OCI-LY1 (cell line): Measurements from ENCODE around the gene PTGIR.

Experiments used
- H2AFZ ChIP-seq: fragments of 200-600 bp; sonication (generic), shearing (Covaris generic); 2 replicates; pipeline ENCODE4 v1.6.0; 2014; ENCODE audit warnings: antibody characterized with exemption, mild to moderate bottlenecking, low read length
- H3F3A ChIP-seq: fragments of 200-600 bp; sonication (generic), shearing (Covaris generic); 2 replicates; pipeline ENCODE4 v1.6.0; 2014; ENCODE audit warnings: mild to moderate bottlenecking, antibody characterized with exemption, low read length, moderate library complexity; ENCODE audit not compliant: insufficient read depth
- H3K27ac ChIP-seq: fragments of 200-600 bp; sonication (generic); 2 replicates; pipeline ENCODE4 v1.5.1; 2014; ENCODE audit warnings: low read length, mixed run types, mild to moderate bottlenecking, low read depth; ENCODE audit not compliant: poor library complexity, severe bottlenecking
- H3K27me3 ChIP-seq: fragments of 200-600 bp; sonication (generic); 2 replicates; pipeline ENCODE4 v1.6.0; 2014; ENCODE audit warnings: antibody characterized with exemption, mild to moderate bottlenecking, low read length, moderate library complexity; ENCODE audit not compliant: insufficient read depth
- H3K36me3 ChIP-seq: fragments of 200-600 bp; sonication (generic); 2 replicates; pipeline ENCODE4 v1.6.1; 2014; ENCODE audit warnings: mild to moderate bottlenecking, antibody characterized with exemption, low read length, moderate library complexity, mixed read lengths; ENCODE audit not compliant: insufficient read depth
- H3K4me1 ChIP-seq: fragments of 200-600 bp; sonication (generic); 2 replicates; pipeline ENCODE4 v1.5.1; 2014; ENCODE audit warnings: mild to moderate bottlenecking, low read length, moderate library complexity; ENCODE audit not compliant: insufficient read depth, severe bottlenecking
- H3K4me2 ChIP-seq: fragments of 200-600 bp; sonication (generic), shearing (Covaris generic); 2 replicates; pipeline ENCODE4 v1.6.1; 2014; ENCODE audit warnings: low read length
- H3K4me3 ChIP-seq: fragments of 200-600 bp; sonication (generic); 2 replicates; pipeline ENCODE4 v1.5.1; 2014; ENCODE audit warnings: low read length, low read depth, mild to moderate bottlenecking, mixed read lengths; ENCODE audit not compliant: poor library complexity, severe bottlenecking
- H3K79me2 ChIP-seq: fragments of 200-600 bp; shearing (Covaris generic); 2 replicates; pipeline ENCODE4 v1.6.1; 2016; ENCODE audit warnings: mixed run types, low read length, mixed read lengths; ENCODE audit not compliant: insufficient read depth
- H3K9ac ChIP-seq: fragments of 200-600 bp; sonication (generic), shearing (Covaris generic); 2 replicates; pipeline ENCODE4 v1.6.1; 2014; ENCODE audit warnings: mild to moderate bottlenecking, low read length, mixed read lengths
- H3K9me2 ChIP-seq: fragments of 200-600 bp; sonication (generic), shearing (Covaris generic); 2 replicates; pipeline ENCODE4 v1.6.1; 2014; ENCODE audit warnings: low read depth, mild to moderate bottlenecking, low read length, mixed read lengths
- H3K9me3 ChIP-seq: fragments of 200-600 bp; shearing (Covaris generic); 2 replicates; pipeline ENCODE4 v1.6.1; 2014; ENCODE audit warnings: low read length, mixed read lengths
- H4K20me1 ChIP-seq: fragments of 200-600 bp; sonication (generic), shearing (Covaris generic); 2 replicates; pipeline ENCODE4 v1.6.0; 2016; ENCODE audit warnings: mild to moderate bottlenecking, low read length; ENCODE audit not compliant: insufficient read depth
- EZH2 ChIP-seq: fragments of 200-600 bp; sonication (generic), shearing (Covaris generic); IDR thresholded peaks from 2 replicates; pipeline ENCODE4 v1.8.0; 2017; ENCODE audit warnings: borderline replicate concordance, mixed run types, mild to moderate bottlenecking, antibody characterized with exemption, low read length, moderate library complexity, mixed read lengths
- TF ChIP-seq, protein P1 (sequence below): fragments of 200-600 bp; sonication (generic), shearing (Covaris generic); IDR thresholded peaks from 2 replicates; pipeline ENCODE4 v1.5.1; 2017; ENCODE audit warnings: mild to moderate bottlenecking, antibody characterized with exemption, low read length, moderate library complexity, mixed read lengths

The PTGIR gene

GRCh38 chr19:46648961-46649960 lies 24.4 kb upstream of the PTGIR start:
- Histone ChIP-seq H3K27ac (no peak overlapping the region), H3K27me3 (no peaks in the 10 kb centered on the region; the same call in 1 of the 2 replicates), H3K9ac (no peak overlapping the region), H3F3A (no peaks in the 10 kb centered on the region), H3K79me2 (no peaks in the 10 kb centered on the region), H3K4me3 (no peak overlapping the region), H3K9me2 (no peaks in the 10 kb centered on the region), H3K36me3 (no peaks in the 10 kb centered on the region), H3K4me1 (peaks cover 3% of the 10 kb centered on the region), H3K9me3 (no peaks in the 10 kb centered on the region), H4K20me1 (no peaks in the 10 kb centered on the region), H3K4me2 (no peak overlapping the region), H2AFZ (no peak overlapping the region)
- no peak for TF ChIP-seq EZH2
- TF ChIP-seq, protein P1, sequence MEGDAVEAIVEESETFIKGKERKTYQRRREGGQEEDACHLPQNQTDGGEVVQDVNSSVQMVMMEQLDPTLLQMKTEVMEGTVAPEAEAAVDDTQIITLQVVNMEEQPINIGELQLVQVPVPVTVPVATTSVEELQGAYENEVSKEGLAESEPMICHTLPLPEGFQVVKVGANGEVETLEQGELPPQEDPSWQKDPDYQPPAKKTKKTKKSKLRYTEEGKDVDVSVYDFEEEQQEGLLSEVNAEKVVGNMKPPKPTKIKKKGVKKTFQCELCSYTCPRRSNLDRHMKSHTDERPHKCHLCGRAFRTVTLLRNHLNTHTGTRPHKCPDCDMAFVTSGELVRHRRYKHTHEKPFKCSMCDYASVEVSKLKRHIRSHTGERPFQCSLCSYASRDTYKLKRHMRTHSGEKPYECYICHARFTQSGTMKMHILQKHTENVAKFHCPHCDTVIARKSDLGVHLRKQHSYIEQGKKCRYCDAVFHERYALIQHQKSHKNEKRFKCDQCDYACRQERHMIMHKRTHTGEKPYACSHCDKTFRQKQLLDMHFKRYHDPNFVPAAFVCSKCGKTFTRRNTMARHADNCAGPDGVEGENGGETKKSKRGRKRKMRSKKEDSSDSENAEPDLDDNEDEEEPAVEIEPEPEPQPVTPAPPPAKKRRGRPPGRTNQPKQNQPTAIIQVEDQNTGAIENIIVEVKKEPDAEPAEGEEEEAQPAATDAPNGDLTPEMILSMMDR: no peak

- no peak overlapping the region for H2AFZ ChIP-seq
- no peak for TF ChIP-seq EZH2
- TF ChIP-seq, protein P1: no peak
- no peaks in the 10 kb centered on the region for H4K20me1 ChIP-seq
- no peaks in the 10 kb centered on the region for H3K9me3 ChIP-seq
- no peak overlapping the region for H3K9ac ChIP-seq
- no peak overlapping the region for H3K4me3 ChIP-seq
- H3K4me1 ChIP-seq: no peaks in the 10 kb centered on the region
- no peaks in the 10 kb centered on the region; the same call in 1 of the 2 replicates for H3K27me3 ChIP-seq
- no peaks in the 10 kb centered on the region for H3F3A ChIP-seq
- no peak overlapping the region for H3K4me2 ChIP-seq
- no peaks in the 10 kb centered on the region for H3K36me3 ChIP-seq
- no peaks in the 10 kb centered on the region for H3K9me2 ChIP-seq
- no peak overlapping the region for H3K27ac ChIP-seq
- no peaks in the 10 kb centered on the region for H3K79me2 ChIP-seq
Observed at GRCh38 chr19:46648060-46648960, 23.4 kb upstream of the PTGIR start.

- H3F3A ChIP-seq: no peaks in the 10 kb centered on the region
- H3K9me3 ChIP-seq: no peaks in the 10 kb centered on the region
- no peak overlapping the region for H2AFZ ChIP-seq
- H3K36me3 ChIP-seq: no peaks in the 10 kb centered on the region
- no peaks in the 10 kb centered on the region for H3K27me3 ChIP-seq
- no peak overlapping the region for H3K27ac ChIP-seq
- no peaks in the 10 kb centered on the region for H3K79me2 ChIP-seq
- H3K4me1 ChIP-seq: no peaks in the 10 kb centered on the region
- no peak overlapping the region for H3K4me3 ChIP-seq
- H3K9me2 ChIP-seq: no peaks in the 10 kb centered on the region
- no peak overlapping the region for H3K4me2 ChIP-seq
- no peak for TF ChIP-seq EZH2
- TF ChIP-seq, protein P1: no peak
- H4K20me1 ChIP-seq: no peaks in the 10 kb centered on the region
- no peak overlapping the region for H3K9ac ChIP-seq
Observed at GRCh38 chr19:46646402-46646801, 21.5 kb upstream of the PTGIR start.
